Loucy (cell line): ENCODE data around the gene MAP2.

Source experiments
- H2AFZ ChIP-seq: fragments of 200-600 bp; sonication (generic); 2 replicates; pipeline ENCODE4 v1.6.0; 2016; ENCODE audit warnings: antibody characterized with exemption, mild to moderate bottlenecking, low read length, moderate library complexity
- H3F3A ChIP-seq: fragments of 200-600 bp; 2 replicates; pipeline ENCODE4 v1.6.0; 2016; ENCODE audit warnings: antibody characterized with exemption, low read depth, mild to moderate bottlenecking
- H3K27me3 ChIP-seq: fragments of 200-600 bp; sonication (generic); 2 replicates; pipeline ENCODE4 v1.6.1; 2014; ENCODE audit warnings: low read length, mild to moderate bottlenecking; ENCODE audit not compliant: insufficient read depth, poor library complexity, severe bottlenecking
- H3K36me3 ChIP-seq: fragments of 200-600 bp; sonication (generic); 2 replicates; pipeline ENCODE4 v1.6.1; 2016; ENCODE audit warnings: low read length; ENCODE audit not compliant: insufficient read depth
- H3K4me1 ChIP-seq: fragments of 200-600 bp; sonication (generic); 2 replicates; pipeline ENCODE4 v1.5.1; 2014; ENCODE audit warnings: low read length, mild to moderate bottlenecking; ENCODE audit not compliant: insufficient read depth, poor library complexity, severe bottlenecking
- H3K4me2 ChIP-seq: fragments of 200-600 bp; sonication (generic); 2 replicates; pipeline ENCODE4 v1.6.0; 2014; ENCODE audit warnings: antibody characterized with exemption, low read length, low read depth, mild to moderate bottlenecking; ENCODE audit not compliant: poor library complexity, severe bottlenecking
- H3K4me3 ChIP-seq: fragments of 200-600 bp; sonication (generic); 2 replicates; pipeline ENCODE4 v1.5.1; 2014; ENCODE audit warnings: low read length, mild to moderate bottlenecking, mixed read lengths; ENCODE audit not compliant: poor library complexity, severe bottlenecking
- H3K79me2 ChIP-seq: fragments of 200-600 bp; sonication (generic); 2 replicates; pipeline ENCODE4 v1.6.1; 2014; ENCODE audit warnings: low read length; ENCODE audit not compliant: insufficient read depth
- H3K9ac ChIP-seq: fragments of 200-600 bp; sonication (generic); 2 replicates; pipeline ENCODE4 v1.6.0; 2014; ENCODE audit warnings: mild to moderate bottlenecking, low read depth, low read length, moderate library complexity; ENCODE audit not compliant: poor library complexity, severe bottlenecking
- H3K9me2 ChIP-seq: fragments of 200-600 bp; sonication (generic); replicated peaks from 2 replicates; pipeline ENCODE4 v1.6.1; 2016; ENCODE audit warnings: low read depth, low read length, mixed read lengths
- H3K9me3 ChIP-seq: fragments of 200-600 bp; sonication (generic); 2 replicates; pipeline ENCODE4 v1.6.1; 2014; ENCODE audit warnings: mild to moderate bottlenecking, antibody characterized with exemption, low read length, low read depth; ENCODE audit not compliant: insufficient read depth
- H4K20me1 ChIP-seq: fragments of 200-600 bp; sonication (generic); 2 replicates; pipeline ENCODE4 v1.6.0; 2014; ENCODE audit warnings: antibody characterized with exemption, low read length, mild to moderate bottlenecking; ENCODE audit not compliant: insufficient read depth, poor library complexity, severe bottlenecking
- CTCF ChIP-seq: fragments of 200-600 bp; sonication (generic); conservative IDR thresholded peaks from 2 replicates; pipeline ENCODE4 v1.5.1; 2014; ENCODE audit warnings: mild to moderate bottlenecking, antibody characterized with exemption, low read length
- EZH2phosphoT487 ChIP-seq: fragments of 200-600 bp; IDR thresholded peaks from 2 replicates; pipeline ENCODE4 v1.6.1; 2018; ENCODE audit warnings: antibody characterized with exemption, mild to moderate bottlenecking, moderate library complexity, borderline replicate concordance

Gene MAP2

GRCh38 chr2:209390839-209391238 lies 33.0 kb upstream of the MAP2 start:
- TF ChIP-seq CTCF (no peak), EZH2phosphoT487 (no peak)
- Histone ChIP-seq H2AFZ (no peak overlapping the region), H3K27me3 (no peaks in the 10 kb centered on the region), H3K9me3 (no peaks in the 10 kb centered on the region), H3K79me2 (no peaks in the 10 kb centered on the region), H3F3A (no peaks in the 10 kb centered on the region), H3K9ac (no peak overlapping the region), H3K36me3 (no peaks in the 10 kb centered on the region), H3K4me2 (no peak overlapping the region), H4K20me1 (no peaks in the 10 kb centered on the region), H3K9me2 (no peaks in the 10 kb centered on the region), H3K4me1 (no peaks in the 10 kb centered on the region), H3K4me3 (no peak overlapping the region)

GRCh38 chr2:209391776-209392401 lies 32.0 kb upstream of the MAP2 start:
- H3K9me3 ChIP-seq = no peaks in the 10 kb centered on the region
- TF ChIP-seq EZH2phosphoT487 = no peak
- TF ChIP-seq CTCF = no peak

GRCh38 chr2:209395229-209395628 lies 28.6 kb upstream of the MAP2 start:
- no peaks in the 10 kb centered on the region for H3K9me3 ChIP-seq
- H3K4me2 ChIP-seq = no peak overlapping the region
- no peaks in the 10 kb centered on the region for H3K79me2 ChIP-seq
- H3K9ac ChIP-seq = no peak overlapping the region
- no peaks in the 10 kb centered on the region for H3K9me2 ChIP-seq
- H3K36me3 ChIP-seq = no peaks in the 10 kb centered on the region
- no peaks in the 10 kb centered on the region for H3F3A ChIP-seq
- H3K27me3 ChIP-seq = no peaks in the 10 kb centered on the region
- no peak overlapping the region for H3K4me3 ChIP-seq
- H3K4me1 ChIP-seq = no peaks in the 10 kb centered on the region
- H4K20me1 ChIP-seq = no peaks in the 10 kb centered on the region
- H2AFZ ChIP-seq = no peak overlapping the region
- TF ChIP-seq CTCF (no peak), EZH2phosphoT487 (no peak)

More at GRCh38 chr2:209391776-209392401, 32.0 kb upstream of the MAP2 start:
- Histone ChIP-seq H3K27me3 (no peaks in the 10 kb centered on the region), H4K20me1 (no peaks in the 10 kb centered on the region), H3K4me1 (no peaks in the 10 kb centered on the region), H3K36me3 (no peaks in the 10 kb centered on the region), H3K9ac (no peak overlapping the region), H3K9me2 (no peaks in the 10 kb centered on the region), H3K79me2 (no peaks in the 10 kb centered on the region), H3K4me2 (no peak overlapping the region), H3K4me3 (no peak overlapping the region), H2AFZ (no peak overlapping the region), H3F3A (no peaks in the 10 kb centered on the region)
